ENCODE measurements around the gene EPHB4.
A peak's percentile ranks its signal among the peaks of the same experiment; 100 is the strongest.
"Not testable (repeated sequence)": the region's sequence is repeated elsewhere in the genome, so short reads cannot be mapped to it uniquely, and the experiment has no call there.

The EPHB4 gene

GRCh38 chr7:100827330-100828226 lies at the start of gene EPHB4:
EPHB4 (minus strand) TSS chr7:100827523; CDS start chr7:100827030, 493 bp downstream.
- no peak for DNase-seq

DNA sequence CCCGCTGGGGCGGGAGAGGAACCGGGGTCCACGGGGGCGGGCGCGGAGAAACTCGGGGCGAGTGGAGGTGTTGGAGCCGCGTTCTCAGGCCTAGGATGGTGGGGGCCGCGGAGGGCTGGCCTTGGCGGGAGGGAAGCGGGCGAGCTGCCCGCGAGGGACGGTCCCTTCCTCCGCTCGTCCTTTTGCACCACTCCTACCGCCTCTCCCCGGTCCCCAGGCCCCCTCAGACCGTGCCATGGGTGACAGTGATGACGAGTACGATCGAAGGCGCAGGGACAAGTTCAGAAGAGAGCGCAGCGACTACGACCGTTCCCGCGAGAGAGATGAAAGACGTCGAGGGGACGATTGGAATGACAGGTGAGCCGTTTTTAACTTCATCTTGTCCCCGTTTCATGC lies 48.0 kb upstream of the EPHB4 start:
- no peak for DNase-seq

- DNase-seq, result peak; percentile 87
These were observed 47.4 kb upstream of the EPHB4 start, which contains the start of gene SRRT for GRCh38 chr7:100874577-100875355. SRRT (plus strand) TSS chr7:100875103; CDS start chr7:100875591, 488 bp downstream.

DNA sequence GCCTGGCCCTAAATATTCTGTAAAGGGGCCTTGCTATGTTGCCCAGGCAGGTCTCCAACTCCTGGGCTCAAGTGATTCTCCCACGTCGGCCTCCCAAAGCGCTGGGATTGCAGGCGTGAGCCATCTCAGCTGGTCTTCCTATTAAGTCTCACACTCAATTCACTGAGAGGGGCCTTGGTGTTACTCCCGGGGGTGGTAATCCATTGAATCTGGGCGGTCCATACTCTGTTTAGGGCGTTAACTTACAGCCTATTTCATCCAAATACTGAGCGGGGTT lies 46.9 kb upstream of the EPHB4 start:
- no peak for DNase-seq

DNA sequence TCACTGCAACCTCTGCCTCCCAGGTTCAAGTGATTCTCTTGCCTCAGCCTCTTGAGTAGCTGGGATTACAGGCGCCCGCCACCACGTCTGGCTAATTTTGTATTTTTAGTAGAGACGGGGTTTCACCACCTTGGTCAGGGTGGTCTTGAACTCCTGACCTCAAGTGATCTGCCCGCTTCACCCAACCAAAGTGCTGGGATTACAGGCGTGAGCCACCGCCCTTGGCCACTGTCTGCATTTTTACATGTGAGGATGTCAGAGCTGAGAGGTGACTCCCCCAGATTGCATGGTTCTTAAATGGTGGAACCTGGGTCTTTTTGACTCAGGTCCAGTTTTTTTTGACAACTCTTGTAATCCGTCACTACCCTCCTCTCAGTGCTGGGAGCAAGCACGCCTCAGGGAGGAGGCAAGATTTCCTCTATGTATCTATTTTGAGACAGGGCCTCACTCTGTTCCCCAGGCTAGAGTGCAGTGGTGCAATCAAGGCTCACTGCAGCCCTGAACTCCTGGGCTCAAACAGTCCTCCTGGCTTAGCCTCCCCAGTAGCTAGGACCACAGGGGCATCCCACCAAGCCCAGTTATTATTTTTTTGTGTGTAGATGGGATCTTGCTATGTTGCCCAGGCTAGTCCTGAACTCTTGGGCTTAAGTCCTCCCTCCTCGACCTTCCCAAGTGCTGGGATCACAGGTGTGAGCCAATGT lies 46.4 kb upstream of the EPHB4 start:
- DNase-seq, result no peak

DNA sequence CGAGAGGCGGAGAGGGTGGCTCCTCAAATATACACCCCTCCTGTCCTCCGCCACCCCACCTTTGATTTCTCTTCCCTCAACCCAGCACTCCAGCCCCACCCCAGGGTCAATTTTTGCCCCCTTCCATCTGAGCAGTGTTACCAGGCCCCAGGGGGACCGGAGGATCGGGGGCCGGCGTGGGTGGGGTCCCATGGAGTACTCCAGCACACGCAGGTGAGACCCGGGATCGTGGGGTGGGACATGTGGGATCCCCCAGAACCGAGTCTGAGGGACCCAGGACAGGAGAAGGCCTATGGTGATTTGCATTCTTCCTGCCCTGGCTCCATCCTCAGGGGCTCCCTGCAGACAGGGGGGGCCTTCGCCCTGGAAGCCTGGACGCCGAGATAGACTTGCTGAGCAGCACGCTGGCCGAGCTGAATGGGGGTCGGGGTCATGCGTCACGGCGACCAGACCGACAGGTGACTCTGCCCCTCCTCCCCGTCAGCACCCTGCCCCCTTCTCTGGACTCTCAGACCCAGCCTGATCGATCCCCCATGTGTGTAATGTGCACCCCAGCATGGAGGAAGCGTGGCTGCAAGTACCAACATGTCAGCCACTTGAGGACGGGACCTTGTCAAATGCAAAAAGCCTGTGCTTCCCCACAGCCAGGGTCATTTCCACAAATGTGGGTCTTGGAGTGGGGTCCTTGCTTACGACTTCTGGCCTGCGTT lies 40.6 kb upstream of the EPHB4 start:
- no peak for DNase-seq

- DNase-seq, result no peak
These were observed 39.9 kb upstream of the EPHB4 start, which contains the start of gene TRIP6 for GRCh38 chr7:100867040-100867775. TRIP6 (plus strand) TSS chr7:100867387; CDS start chr7:100867498, 111 bp downstream.

DNA sequence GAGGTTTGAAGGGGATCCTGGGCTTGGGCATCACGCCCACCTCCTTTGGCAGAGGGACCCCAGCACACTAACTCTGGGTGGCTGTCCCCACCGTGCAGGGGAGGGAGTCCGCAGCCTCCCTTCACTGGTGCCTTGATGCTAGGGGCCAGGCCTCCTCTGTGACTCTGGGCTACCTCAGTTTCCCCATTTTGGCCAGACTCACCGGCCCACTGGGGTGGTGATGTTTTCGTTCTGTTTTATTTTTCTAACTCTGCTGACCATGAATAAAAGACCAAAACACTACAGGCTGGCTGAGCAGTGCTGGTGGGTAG lies 39.4 kb upstream of the EPHB4 start:
- DNase-seq, result no peak

- DNase-seq, result no peak
These were observed 38.8 kb upstream of the EPHB4 start for GRCh38 chr7:100865938-100866728.

DNA sequence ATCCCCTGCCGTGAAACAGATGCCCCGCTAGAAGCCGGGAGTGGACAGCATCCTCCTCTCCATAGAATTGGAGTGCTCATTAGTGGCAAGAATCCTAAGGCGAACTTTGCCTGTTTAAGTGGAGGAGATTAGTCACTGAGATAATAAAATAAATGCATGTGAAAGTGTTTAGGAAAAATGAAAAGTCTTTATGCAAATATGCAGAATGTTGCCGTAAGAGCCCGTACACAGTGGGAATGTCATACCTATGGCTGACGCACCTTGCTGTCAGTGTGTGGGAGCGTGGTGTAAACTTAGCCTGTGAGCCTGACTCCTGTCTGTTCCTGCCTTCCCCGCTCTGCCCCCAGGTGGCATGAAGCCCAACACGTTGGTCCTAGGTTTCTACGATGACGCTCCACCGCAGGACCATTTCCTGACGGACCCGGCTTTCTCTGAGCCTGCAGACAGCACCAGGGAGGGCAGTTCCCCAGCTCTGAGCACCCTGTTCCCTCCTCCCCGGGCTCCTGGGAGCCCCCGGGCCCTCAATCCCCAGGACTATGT lies 38.1 kb upstream of the EPHB4 start:
- DNase-seq, result no peak

- DNase-seq, result no peak
These were observed 37.0 kb upstream of the EPHB4 start for GRCh38 chr7:100864263-100864845.

DNA sequence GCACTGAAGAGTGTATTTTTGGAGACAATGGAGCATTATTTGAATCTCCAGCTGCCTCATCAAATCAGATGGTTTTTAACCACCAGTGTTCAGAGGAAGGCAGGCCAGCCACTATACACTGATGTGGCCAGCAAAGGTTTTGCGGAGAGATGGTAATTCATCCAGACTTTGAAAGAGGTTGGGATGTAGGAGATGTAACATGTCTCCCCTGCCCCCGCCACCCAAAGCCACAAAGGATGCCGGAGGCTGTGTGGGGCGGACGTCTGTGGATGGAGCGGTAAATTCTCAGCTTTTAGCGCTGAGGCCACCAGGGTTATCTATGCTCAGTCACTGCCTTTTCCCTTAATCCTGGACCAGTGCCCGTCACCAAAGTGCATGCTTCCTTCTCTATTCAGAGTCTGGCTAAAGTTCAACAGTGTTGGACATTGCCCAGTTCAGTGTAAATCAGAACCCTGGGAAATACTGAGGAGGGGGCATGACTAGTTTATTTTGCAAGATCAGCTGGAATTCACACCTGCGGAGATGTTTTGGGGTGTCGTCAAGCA lies 36.2 kb upstream of the EPHB4 start:
- DNase-seq, result no peak

DNA sequence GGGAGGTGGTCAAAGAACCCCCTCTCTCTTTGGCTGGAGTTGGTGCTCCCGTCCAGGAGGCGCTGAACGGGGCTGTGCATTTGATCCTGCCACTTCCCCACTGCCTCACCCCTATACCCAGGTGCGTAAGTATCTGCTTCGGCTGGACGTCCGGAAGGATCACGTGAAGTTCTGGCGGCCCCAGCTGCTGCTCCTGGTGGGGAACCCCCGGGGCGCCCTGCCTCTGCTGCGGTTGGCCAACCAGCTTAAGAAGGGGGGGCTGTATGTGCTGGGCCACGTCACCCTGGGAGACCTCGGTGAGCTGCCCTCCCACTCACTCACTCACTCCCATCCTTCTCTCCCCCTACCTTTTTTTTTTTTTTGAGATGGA lies 34.3 kb upstream of the EPHB4 start:
- no peak for DNase-seq

- no peak for DNase-seq
These were observed 33.6 kb upstream of the EPHB4 start for GRCh38 chr7:100860702-100861615.

DNA sequence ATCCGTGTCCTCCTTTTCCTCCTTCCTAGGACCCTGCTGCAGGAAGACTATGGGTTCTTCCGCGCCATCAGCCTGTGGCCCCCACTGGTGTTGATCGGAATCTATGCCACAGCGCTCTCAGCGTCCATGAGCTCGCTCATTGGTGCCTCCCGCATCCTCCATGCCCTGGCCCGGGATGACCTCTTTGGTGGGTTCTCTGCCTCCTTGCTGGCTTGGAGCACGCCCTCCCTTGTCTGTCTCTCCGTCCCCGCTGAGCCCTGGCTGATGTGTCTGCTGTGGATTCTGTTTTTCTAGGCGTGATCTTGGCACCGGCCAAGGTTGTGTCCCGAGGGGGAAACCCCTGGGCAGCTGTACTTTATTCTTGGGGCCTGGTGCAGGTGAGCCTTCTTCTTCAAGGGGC lies 32.5 kb upstream of the EPHB4 start:
- DNase-seq, result no peak

DNA sequence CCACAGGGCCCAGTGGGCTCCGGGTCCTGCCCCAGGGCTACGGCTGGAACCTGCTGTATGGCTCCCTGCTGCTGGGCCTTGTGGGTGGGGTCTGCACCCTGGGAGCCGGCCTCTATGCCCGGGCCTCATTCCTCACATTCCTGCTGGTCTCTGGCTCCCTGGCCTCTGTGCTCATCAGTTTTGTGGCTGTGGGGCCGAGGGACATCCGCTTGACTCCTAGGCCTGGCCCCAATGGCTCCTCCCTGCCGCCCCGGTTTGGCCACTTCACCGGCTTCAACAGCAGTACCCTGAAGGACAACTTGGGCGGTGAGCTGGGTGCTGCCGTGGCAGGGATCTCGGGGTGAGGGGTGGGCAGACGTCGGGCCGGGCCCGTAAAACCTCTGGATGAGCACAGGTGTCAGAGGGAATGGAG lies 29.6 kb upstream of the EPHB4 start:
- no peak for DNase-seq

DNA sequence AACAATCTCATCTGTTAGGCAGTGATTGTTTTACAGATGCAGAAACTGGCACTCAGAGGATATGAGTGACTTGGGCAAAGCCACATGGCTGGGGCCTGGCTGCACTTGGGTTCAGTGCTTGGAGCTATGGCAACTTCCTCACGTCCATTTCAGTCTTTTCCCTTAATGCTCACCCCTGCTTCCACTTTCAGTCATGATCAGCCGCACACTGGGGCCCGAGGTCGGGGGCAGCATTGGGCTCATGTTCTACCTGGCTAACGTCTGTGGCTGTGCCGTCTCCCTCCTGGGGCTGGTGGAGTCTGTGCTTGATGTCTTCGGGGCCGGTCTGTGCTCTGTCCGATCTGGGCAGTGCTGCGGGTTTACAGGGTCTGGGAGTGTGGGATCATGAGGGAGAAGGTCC lies 28.2 kb upstream of the EPHB4 start:
- DNase-seq, result no peak

DNA sequence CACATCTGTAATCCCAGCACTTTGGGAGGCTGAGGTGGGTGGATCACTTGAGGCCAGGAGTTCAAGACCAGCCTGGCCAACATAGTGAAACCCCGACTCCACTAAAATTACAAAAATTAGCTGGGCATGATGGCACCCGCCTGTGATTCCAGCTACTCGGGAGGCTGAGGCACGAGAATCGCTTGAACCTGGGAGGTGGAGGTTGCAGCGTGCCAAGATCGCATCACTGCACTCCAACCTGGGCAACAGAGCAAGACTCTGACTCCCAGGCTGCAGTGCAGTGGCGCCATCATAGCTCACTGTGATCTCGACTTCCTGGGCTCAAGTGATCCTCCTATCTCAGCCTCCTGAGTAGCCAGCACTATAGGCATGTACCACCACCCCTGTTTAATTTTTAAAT lies 27.6 kb upstream of the EPHB4 start:
- not testable (repeated sequence) for DNase-seq

GRCh38 chr7:100854146-100854895 lies 27.0 kb upstream of the EPHB4 start:
- no peak for DNase-seq
